Thyroid gland (tissue), 4 donors: Measurements from ENCODE around the gene OR10A6. TPM values are rescaled to one million over a fixed set of nuclear protein-coding genes. Genes with fewer than 3 reads are reported as not detected.

Experiments
- DNase-seq, 2 donors: peaks; one replicate each; pipeline ENCODE4 v3.0.0-alpha.2; 2019
- H3K27ac ChIP-seq, 3 donors: fragments of 200-600 bp; sonication (generic); 1 replicate in 2 of 3; 2 replicates in 1 of 3; pipeline ENCODE4 v1.5.1; 2016 to 2019; ENCODE audit warnings: mild to moderate bottlenecking in 1 of 3, moderate library complexity in 1 of 3
- H3K27me3 ChIP-seq: fragments of 200-600 bp; sonication (generic); one replicate; pipeline ENCODE4 v1.5.1; 2019
- H3K36me3 ChIP-seq, 2 donors: fragments of 200-600 bp; sonication (generic); one replicate each; pipeline ENCODE4 v1.5.1; 2016 to 2019
- H3K4me1 ChIP-seq, 2 donors: fragments of 200-600 bp; sonication (generic); one replicate each; pipeline ENCODE4 v1.5.1; 2017 to 2019
- H3K4me3 ChIP-seq, 3 donors: fragments of 200-600 bp; sonication (generic); replicated peaks in 1 of 3; 1 replicate in 2 of 3; 2 replicates in 1 of 3; pipeline ENCODE4 v1.5.1; 2016; ENCODE audit warnings: mild to moderate bottlenecking in 1 of 3
- H3K9me3 ChIP-seq: fragments of 200-600 bp; sonication (generic); one replicate; pipeline ENCODE4 v1.5.1; 2017
- POLR2A ChIP-seq, 2 donors: fragments of 450-650 bp; IDR thresholded peaks; one replicate each; pipeline ENCODE4 v1.6.1; 2017; ENCODE audit warnings: antibody characterized with exemption in 2 of 2, mild to moderate bottlenecking in 2 of 2, moderate library complexity in 1 of 2
- WGBS, 2 donors: methylation state at CpG; one replicate each; pipeline ENCODE4 v1.1.5; 2017; 5-methylcytosine and 5-hydroxymethylcytosine counted together
- intact Hi-C: fragments of 100-400 bp; cut with DNase I; formaldehyde crosslinking; loops from one replicate; pipeline ENCODE4 v1.15.1; 2023
- total RNA-seq, 4 donors: library from RNA; depleted of rRNA; stranded (reverse); fragments of >200 nt; gene quantifications; one replicate each; pipeline ENCODE4 v1.2.3, GENCODE V29; 2016
- TF ChIP-seq, protein P1 (sequence below), 6 experiments: fragments of 200-600 bp in 3 of 6; fragments of 450-650 bp in 3 of 6; sonication (generic) in 3 of 6; IDR thresholded peaks; one replicate each; pipeline ENCODE4 v1.5.1; 2016 to 2019; ENCODE audit warnings: antibody characterized with exemption in 6 of 6, mild to moderate bottlenecking in 2 of 6, inconsistent platforms in 1 of 6, moderate library complexity in 1 of 6

Gene OR10A6
- total RNA-seq, 4 donors from 2014 or later = not detected

DNA sequence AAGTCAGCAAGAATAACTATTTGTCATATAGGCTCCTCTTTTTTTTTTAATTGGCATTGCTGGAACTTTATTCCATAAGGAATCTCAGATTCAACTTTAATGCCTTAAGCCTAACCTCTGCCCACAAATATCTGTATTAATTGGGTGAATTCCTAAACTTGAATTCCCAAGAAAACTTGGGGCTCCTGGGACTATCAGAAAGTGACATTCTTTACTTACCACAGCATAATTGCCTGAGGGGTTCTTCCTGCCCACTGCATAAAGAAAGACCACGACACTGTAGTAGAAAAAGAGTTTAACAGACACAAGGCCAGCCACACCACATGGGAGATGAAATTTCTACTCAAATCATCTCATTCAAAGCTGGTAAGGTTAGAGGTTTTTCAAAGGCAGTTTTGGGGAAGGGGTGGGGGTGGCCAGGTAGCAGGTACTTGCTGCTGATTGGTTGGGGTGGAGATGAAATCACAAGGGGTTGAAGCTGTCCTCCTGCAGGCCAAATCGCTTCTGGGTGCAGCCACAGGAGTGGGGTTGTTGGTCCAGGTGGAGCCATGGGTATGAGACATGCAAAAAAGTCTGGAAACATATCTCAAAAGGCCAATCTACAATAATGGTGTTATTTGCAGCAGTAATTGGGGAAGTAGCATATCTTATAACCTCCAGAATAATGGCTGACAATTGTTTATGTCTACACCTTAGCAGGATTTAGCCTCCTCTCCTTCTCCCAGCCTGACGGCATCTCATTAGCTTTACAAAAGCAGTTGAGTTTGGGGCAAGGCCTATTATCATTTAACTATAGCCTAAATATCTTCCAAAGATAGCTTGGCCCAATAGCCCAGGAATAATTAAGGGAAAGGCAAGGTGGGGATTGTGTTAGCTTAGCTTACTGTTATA is 38.9 kb upstream of the OR10A6 start:
- intact Hi-C loops = no loop called here
- Histone ChIP-seq H3K4me1 (no peaks in the 10 kb centered on the region), H3K27me3 (no peaks in the 10 kb centered on the region), H3K4me3 (no peak overlapping the region), H3K36me3 (no peaks in the 10 kb centered on the region), H3K27ac (no peak overlapping the region), H3K9me3 (no peaks in the 10 kb centered on the region)
- 54 to 61% methylated on average over 3 of the region's 3 CpGs for WGBS, 2 donors
- no peak for DNase-seq
- TF ChIP-seq POLR2A (IDR thresholded peaks at IDR 0.05) = no peak
- TF ChIP-seq, protein P1, sequence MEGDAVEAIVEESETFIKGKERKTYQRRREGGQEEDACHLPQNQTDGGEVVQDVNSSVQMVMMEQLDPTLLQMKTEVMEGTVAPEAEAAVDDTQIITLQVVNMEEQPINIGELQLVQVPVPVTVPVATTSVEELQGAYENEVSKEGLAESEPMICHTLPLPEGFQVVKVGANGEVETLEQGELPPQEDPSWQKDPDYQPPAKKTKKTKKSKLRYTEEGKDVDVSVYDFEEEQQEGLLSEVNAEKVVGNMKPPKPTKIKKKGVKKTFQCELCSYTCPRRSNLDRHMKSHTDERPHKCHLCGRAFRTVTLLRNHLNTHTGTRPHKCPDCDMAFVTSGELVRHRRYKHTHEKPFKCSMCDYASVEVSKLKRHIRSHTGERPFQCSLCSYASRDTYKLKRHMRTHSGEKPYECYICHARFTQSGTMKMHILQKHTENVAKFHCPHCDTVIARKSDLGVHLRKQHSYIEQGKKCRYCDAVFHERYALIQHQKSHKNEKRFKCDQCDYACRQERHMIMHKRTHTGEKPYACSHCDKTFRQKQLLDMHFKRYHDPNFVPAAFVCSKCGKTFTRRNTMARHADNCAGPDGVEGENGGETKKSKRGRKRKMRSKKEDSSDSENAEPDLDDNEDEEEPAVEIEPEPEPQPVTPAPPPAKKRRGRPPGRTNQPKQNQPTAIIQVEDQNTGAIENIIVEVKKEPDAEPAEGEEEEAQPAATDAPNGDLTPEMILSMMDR (IDR thresholded peaks at IDR 0.05) = no peak

DNA sequence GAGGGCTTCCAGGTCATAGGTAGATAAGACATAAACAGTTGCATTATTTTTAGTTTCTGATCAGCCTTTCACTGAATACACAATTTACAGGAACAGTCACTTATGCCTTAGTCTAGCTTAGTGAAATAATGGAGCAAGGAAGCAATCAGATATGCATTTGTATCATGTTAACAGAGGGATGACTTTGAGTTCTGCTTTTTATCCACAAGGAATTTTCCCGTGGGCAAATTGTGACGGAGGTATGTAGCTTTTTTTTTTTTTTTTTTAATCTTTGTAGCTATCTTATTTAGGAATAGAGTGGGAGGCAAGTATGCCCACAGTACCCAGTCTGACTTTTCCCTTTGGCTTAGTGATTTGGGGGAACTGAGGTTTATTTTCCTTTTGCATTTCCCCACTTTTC is 37.6 kb upstream of the OR10A6 start:
- intact Hi-C loops = no loop called here
- 53 to 59% methylated on average over 2 of the region's 2 CpGs for WGBS, 2 donors
- no peak for TF ChIP-seq POLR2A (IDR thresholded peaks at IDR 0.05)
- TF ChIP-seq, protein P1 (IDR thresholded peaks at IDR 0.05) = no peak
- DNase-seq = no peak
- H3K27me3 ChIP-seq = no peaks in the 10 kb centered on the region
- no peaks in the 10 kb centered on the region for H3K4me1 ChIP-seq
- no peaks in the 10 kb centered on the region for H3K9me3 ChIP-seq
- H3K27ac ChIP-seq = no peak overlapping the region
- H3K4me3 ChIP-seq = no peak overlapping the region
- H3K36me3 ChIP-seq = no peaks in the 10 kb centered on the region

DNA sequence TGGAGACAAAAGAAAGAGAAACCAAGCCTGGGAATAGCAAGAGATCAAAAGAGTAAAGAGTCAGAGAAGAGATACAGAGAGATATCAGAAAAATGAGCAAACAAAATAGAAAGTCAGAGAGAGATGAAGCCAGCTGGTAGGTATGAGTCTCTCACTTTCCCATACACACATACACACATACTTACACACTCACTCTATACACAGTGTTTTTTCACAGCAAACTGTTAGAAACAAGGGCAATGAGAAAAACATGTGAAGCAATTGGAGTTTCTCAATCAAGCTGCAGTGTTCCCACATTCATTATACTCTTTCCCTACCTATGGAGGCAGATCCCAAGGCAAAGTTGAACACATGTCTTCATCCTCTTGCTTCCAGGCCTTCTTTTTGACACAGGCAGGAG is 36.8 kb upstream of the OR10A6 start:
- no peak overlapping the region for H3K4me3 ChIP-seq
- H3K4me1 ChIP-seq = no peaks in the 10 kb centered on the region
- no peaks in the 10 kb centered on the region for H3K36me3 ChIP-seq
- intact Hi-C loops = no loop called here
- no peaks in the 10 kb centered on the region for H3K9me3 ChIP-seq
- no peak for DNase-seq
- TF ChIP-seq, protein P1 (IDR thresholded peaks at IDR 0.05) = no peak
- TF ChIP-seq POLR2A (IDR thresholded peaks at IDR 0.05) = no peak
- no peak overlapping the region for H3K27ac ChIP-seq
- H3K27me3 ChIP-seq = no peaks in the 10 kb centered on the region

DNA sequence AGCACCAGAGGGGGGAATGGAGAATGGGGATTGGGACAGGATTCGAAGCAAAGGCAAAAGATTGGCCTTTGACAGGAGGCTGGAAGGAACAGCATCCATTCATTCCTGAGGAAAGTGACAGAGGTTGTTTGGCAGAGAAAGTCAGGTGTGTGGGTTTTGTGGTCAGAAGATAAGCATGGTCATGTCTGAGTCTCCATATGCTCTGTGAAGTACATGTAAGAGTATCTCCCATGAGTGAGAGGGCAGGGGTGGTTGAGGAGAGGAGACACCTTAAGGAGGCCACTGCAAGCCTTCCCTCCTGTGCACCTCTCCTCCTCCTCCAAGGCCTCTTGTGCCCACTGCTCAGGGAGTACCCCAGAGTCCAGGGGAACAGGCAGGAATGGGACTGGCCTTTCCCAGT is 36.0 kb upstream of the OR10A6 start:
- intact Hi-C loops = no loop called here
- Histone ChIP-seq H3K27me3 (no peaks in the 10 kb centered on the region), H3K4me3 (no peak overlapping the region), H3K27ac (no peak overlapping the region), H3K9me3 (no peaks in the 10 kb centered on the region), H3K4me1 (no peaks in the 10 kb centered on the region), H3K36me3 (no peaks in the 10 kb centered on the region)
- TF ChIP-seq, protein P1 (IDR thresholded peaks at IDR 0.05) = no peak
- 68 to 70% methylated on average over 1 of the region's 1 CpG for WGBS, 2 donors
- no peak for DNase-seq

DNA sequence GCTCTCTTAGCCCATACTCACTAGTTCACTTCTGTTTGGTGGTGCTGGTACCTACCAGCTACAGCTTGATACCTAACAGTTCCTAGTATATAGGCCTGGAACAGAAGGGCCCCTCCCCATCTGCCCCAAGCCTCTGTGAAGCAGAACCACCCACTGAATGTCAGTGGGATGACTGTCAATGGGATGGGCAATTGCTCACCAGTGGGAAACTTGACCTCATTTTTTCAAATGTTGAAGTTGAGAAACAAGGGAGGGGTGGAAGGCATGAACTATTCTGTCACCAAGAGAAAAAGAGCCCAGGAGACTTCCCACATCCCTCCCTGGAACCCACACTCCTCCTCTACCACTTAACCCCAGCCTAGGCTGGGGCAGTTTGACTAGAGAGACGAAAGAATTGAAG is 34.3 kb upstream of the OR10A6 start, which contains the start of gene NLRP10:
NLRP10 (minus strand) TSS at position 62 of the 400 bp plus-strand sequence. CDS start 1,952 bp downstream, outside the sequence.
- H3K36me3 ChIP-seq = no peaks in the 10 kb centered on the region
- intact Hi-C loops = no loop called here
- TF ChIP-seq POLR2A (IDR thresholded peaks at IDR 0.05) = no peak
- TF ChIP-seq, protein P1 (IDR thresholded peaks at IDR 0.05) = no peak
- 70 to 76% methylated on average over 1 of the region's 1 CpG for WGBS, 2 donors
- no peak for DNase-seq
- H3K27ac ChIP-seq = no peak within 1 kb of the TSS
- H3K27me3 ChIP-seq = no peaks in the 10 kb centered on the region
- H3K9me3 ChIP-seq = no peaks in the 10 kb centered on the region
- no peak within 1 kb of the TSS for H3K4me3 ChIP-seq
- no peaks in the 10 kb centered on the region for H3K4me1 ChIP-seq
